Measurements from ENCODE around the gene DGKD. TPM values are rescaled to one million over a fixed set of nuclear protein-coding genes. Genes with fewer than 3 reads are reported as not detected.

DGKD gene
- total and polyA plus RNA-seq, 9 of the 15 experiments (the other 6 are each of a cell fraction or from before 2014, with no cell fraction given) = 0.52 to 29.5 (median 10.6) TPM

GRCh38 chr2:233336541-233336940 is 17.8 kb upstream of the DGKD start:
- H3K9me3 ChIP-seq (replicated peaks; ENCODE audit: control insufficient read depth, insufficient read depth, low read depth, low read length) = no peaks in the 10 kb centered on the region; the same call in 1 of the 2 replicates
- CTCF ChIA-PET (ENCODE audit: low intra/inter-chr PET ratio) = no interaction called here
- no TSS peak for BruUV-seq (replicated peaks)

More at GRCh38 chr2:233336541-233336940, 17.8 kb upstream of the DGKD start:
- ATAC-seq (no peak), FAIRE-seq (no peak), DNase-seq (ENCODE audit: extremely low read depth in 1 of 4, low spot score in 3 of 4) (no peak)
- no peak overlapping the region for H3K4me2 ChIP-seq (ENCODE audit: insufficient read depth, low read length)
- POLR2A ChIA-PET = no interaction called here
- H4K20me1 ChIP-seq (replicated peaks; ENCODE audit: control insufficient read depth, insufficient read depth, low read length) = no peaks in the 10 kb centered on the region
- H3K4me1 ChIP-seq (replicated peaks in 1 of 2; ENCODE audit: control insufficient read depth in 2 of 2, insufficient read depth in 2 of 2, low read length in 2 of 2) = peaks cover 6% of the 10 kb centered on the region in 2 experiments
- intact Hi-C loops (cut with micrococcal nuclease) = no loop called here
- H3K27ac ChIP-seq (ENCODE audit: extremely low read depth, low read depth, low read length) = no peak overlapping the region
- no peak overlapping the region for H2AFZ ChIP-seq (ENCODE audit: low read depth, low read length)
- 0 out of 5 replicates have a peak, but pooled peaks cover 0 to 5% of the 10 kb centered on the region in 2 experiments for H3K27me3 ChIP-seq (ENCODE audit: control insufficient read depth in 2 of 2, insufficient read depth in 2 of 2, low read length in 2 of 2)
- no peaks in the 10 kb centered on the region for H3K36me3 ChIP-seq (ENCODE audit: control insufficient read depth, insufficient read depth, low read length)
- H3K79me2 ChIP-seq (ENCODE audit: control insufficient read depth, insufficient read depth, low read length) = no peaks in the 10 kb centered on the region
- in situ Hi-C loops (cut with MboI) = no loop called here
- no peak for TF ChIP-seq ZNF644 (tag; IDR thresholded peaks at IDR 0.05; ENCODE audit: low read depth)
- TF ChIP-seq ADNP (tag; IDR thresholded peaks at IDR 0.05) = no peak
- no peak for TF ChIP-seq PREB (CRISPR knock-in tag; IDR thresholded peaks at IDR 0.05)
- no peak for TF ChIP-seq MCM3 (IDR thresholded peaks at IDR 0.05)
- no peak for TF ChIP-seq RFX1 (IDR thresholded peaks at IDR 0.05)
- no peak for TF ChIP-seq DPF2 (IDR thresholded peaks at IDR 0.05)
- TF ChIP-seq ZNF431 (CRISPR knock-in tag; IDR thresholded peaks at IDR 0.05) = no peak
- no peak for TF ChIP-seq NFIC (IDR thresholded peaks at IDR 0.05)
- TF ChIP-seq, protein P1, sequence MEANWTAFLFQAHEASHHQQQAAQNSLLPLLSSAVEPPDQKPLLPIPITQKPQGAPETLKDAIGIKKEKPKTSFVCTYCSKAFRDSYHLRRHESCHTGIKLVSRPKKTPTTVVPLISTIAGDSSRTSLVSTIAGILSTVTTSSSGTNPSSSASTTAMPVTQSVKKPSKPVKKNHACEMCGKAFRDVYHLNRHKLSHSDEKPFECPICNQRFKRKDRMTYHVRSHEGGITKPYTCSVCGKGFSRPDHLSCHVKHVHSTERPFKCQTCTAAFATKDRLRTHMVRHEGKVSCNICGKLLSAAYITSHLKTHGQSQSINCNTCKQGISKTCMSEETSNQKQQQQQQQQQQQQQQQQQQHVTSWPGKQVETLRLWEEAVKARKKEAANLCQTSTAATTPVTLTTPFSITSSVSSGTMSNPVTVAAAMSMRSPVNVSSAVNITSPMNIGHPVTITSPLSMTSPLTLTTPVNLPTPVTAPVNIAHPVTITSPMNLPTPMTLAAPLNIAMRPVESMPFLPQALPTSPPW (CRISPR knock-in tag; IDR thresholded peaks at IDR 0.05) = no peak
- no peak for TF ChIP-seq ZSCAN32 (CRISPR knock-in tag; IDR thresholded peaks at IDR 0.05)
- no peak for TF ChIP-seq C11orf30 (IDR thresholded peaks at IDR 0.05; ENCODE audit: low read depth)
- TF ChIP-seq WHSC1 (IDR thresholded peaks at IDR 0.05; ENCODE audit: low read length) = no peak
- TF ChIP-seq ETV5 (CRISPR knock-in tag; IDR thresholded peaks at IDR 0.05; ENCODE audit: low read depth) = no peak
- no peak for TF ChIP-seq BCL6 (CRISPR knock-in tag; IDR thresholded peaks at IDR 0.05)
- no peak for TF ChIP-seq RBFOX2 (IDR thresholded peaks at IDR 0.05; ENCODE audit: low read depth, low read length)
- no peak for TF ChIP-seq ZFX (CRISPR knock-in tag; IDR thresholded peaks at IDR 0.05)
- no peak for TF ChIP-seq XRCC5 (IDR thresholded peaks at IDR 0.05; ENCODE audit: low read depth, low read length)
- no peak for TF ChIP-seq BMI1 (IDR thresholded peaks at IDR 0.05; ENCODE audit: low read length)
- no peak for TF ChIP-seq ZNF165 (CRISPR knock-in tag; IDR thresholded peaks at IDR 0.05; ENCODE audit: borderline replicate concordance)
- WGBS (ENCODE audit: insufficient coverage, low coverage, missing lambda C conversion rate) = 52% methylated on average over 5 of the region's 5 CpGs
- no peak overlapping the region for H3K9ac ChIP-seq (ENCODE audit: insufficient read depth in 1 of 2, low read depth in 2 of 2, low read length in 2 of 2)
- H3K9me1 ChIP-seq (ENCODE audit: control insufficient read depth, insufficient read depth, low read length) = no peaks in the 10 kb centered on the region
- H3K4me3 ChIP-seq = no peak overlapping the region
